IMR-90 (cell line): Measurements from ENCODE around the gene GABPA. TPM values are rescaled to one million over a fixed set of nuclear protein-coding genes. Genes with fewer than 3 reads are reported as not detected.

Experiments
- ATAC-seq: fragments of 200-7000 bp; cut with Tn5 transposase; 2 replicates; pipeline ENCODE4 v1.9.1; 2020; ENCODE audit warnings: low read depth, mild to moderate bottlenecking, moderate library complexity
- BruUV-seq: library from RNA; stranded (reverse); fragments of 400-500 nt; replicated peaks from 2 replicates; lab custom pipeline; 2021; lab: Mats Ljungman, UMichigan
- CTCF ChIA-PET: fragments of 300-600 bp; formaldehyde crosslinking; extraction: SDS; loops from one replicate; lab custom pipeline; 2021; ENCODE audit warnings: antibody characterized with exemption; lab: Yijun Ruan, JAX
- POLR2A ChIA-PET: fragments of 300-600 bp; sonication (Branson Sonifier 250); formaldehyde crosslinking; loops from one replicate; lab custom pipeline; 2022; ENCODE audit warnings: antibody characterized with exemption; ENCODE audit not compliant: unreplicated experiment; lab: Charles Lee
- DNase-seq: peaks from one replicate; pipeline ENCODE4 v3.0.0; 2013
- H2AFZ ChIP-seq: replicated peaks from 2 replicates; pipeline ENCODE3; 2013; ENCODE audit warnings: low read length, mild to moderate bottlenecking; ENCODE audit not compliant: poor library complexity
- H2AK5ac ChIP-seq: 2 replicates; pipeline ENCODE4 v1.6.1; 2013; ENCODE audit warnings: low read depth, low read length, inconsistent platforms
- H2AK9ac ChIP-seq: replicated peaks from 2 replicates; pipeline ENCODE3; 2013; ENCODE audit warnings: mild to moderate bottlenecking, low read depth, low read length, moderate library complexity; ENCODE audit not compliant: poor library complexity
- H2BK120ac ChIP-seq: 2 replicates; pipeline ENCODE4 v1.6.1; 2013; ENCODE audit warnings: low read depth, low read length, inconsistent platforms
- H2BK15ac ChIP-seq: 3 replicates; pipeline ENCODE4 v1.6.1; 2013; ENCODE audit warnings: low read depth, low read length, inconsistent platforms
- H2BK20ac ChIP-seq: 2 replicates; pipeline ENCODE4 v1.6.1; 2013; ENCODE audit warnings: low read depth, mild to moderate bottlenecking, inconsistent platforms, low read length, moderate library complexity
- H2BK5ac ChIP-seq: 2 replicates; pipeline ENCODE4 v1.6.1; 2013; ENCODE audit warnings: mild to moderate bottlenecking, low read depth, low read length, inconsistent platforms; ENCODE audit not compliant: poor library complexity, severe bottlenecking
- H3K14ac ChIP-seq: replicated peaks from 2 replicates; pipeline ENCODE4 v1.6.1; 2013; ENCODE audit warnings: low read depth, low read length, inconsistent platforms
- H3K18ac ChIP-seq: 2 replicates; pipeline ENCODE4 v1.6.1; 2013; ENCODE audit warnings: low read depth, low read length, control low read depth
- H3K23ac ChIP-seq: 2 replicates; pipeline ENCODE4 v1.6.1; 2013; ENCODE audit warnings: low read depth, low read length, inconsistent platforms
- H3K27ac ChIP-seq: 2 replicates; pipeline ENCODE4 v1.5.1; 2013; ENCODE audit warnings: mild to moderate bottlenecking, control low read depth, low read length; ENCODE audit not compliant: insufficient read depth
- H3K27me3 ChIP-seq: 2 replicates; pipeline ENCODE4 v1.6.1; 2013; ENCODE audit warnings: low read length; ENCODE audit not compliant: control insufficient read depth, insufficient read depth
- H3K36me3 ChIP-seq: 2 replicates; pipeline ENCODE4 v1.6.1; 2013; ENCODE audit warnings: low read length, mixed read lengths; ENCODE audit not compliant: control insufficient read depth, insufficient read depth
- H3K4ac ChIP-seq: 2 replicates; pipeline ENCODE4 v1.6.1; 2013; ENCODE audit warnings: low read depth, low read length, inconsistent platforms
- H3K4me1 ChIP-seq: 2 replicates; pipeline ENCODE4 v1.6.1; 2013; ENCODE audit warnings: low read length, mixed read lengths; ENCODE audit not compliant: control insufficient read depth, insufficient read depth
- H3K4me2 ChIP-seq: 2 replicates; pipeline ENCODE4 v1.6.1; 2013; ENCODE audit warnings: low read depth, mild to moderate bottlenecking, control low read depth, low read length, moderate library complexity
- H3K4me3 ChIP-seq: 2 replicates; pipeline ENCODE4 v1.5.1; 2013; ENCODE audit warnings: low read depth, mild to moderate bottlenecking, control low read depth, low read length, moderate library complexity; ENCODE audit not compliant: insufficient read depth
- H3K56ac ChIP-seq: 2 replicates; pipeline ENCODE4 v1.6.1; 2013; ENCODE audit warnings: low read length, inconsistent platforms; ENCODE audit not compliant: insufficient read depth; ENCODE audit errors: extremely low read depth
- H3K79me1 ChIP-seq, 2 experiments: 2 replicates each; pipeline ENCODE4 v1.6.1; 2013; ENCODE audit warnings: low read length in 2 of 2, inconsistent platforms in 1 of 2, low read depth in 1 of 2
- H3K9ac ChIP-seq: 2 replicates; pipeline ENCODE4 v1.6.1; 2013; ENCODE audit warnings: low read depth, low read length, control low read depth
- H3K9me1 ChIP-seq: 2 replicates; pipeline ENCODE4 v1.6.1; 2013; ENCODE audit warnings: low read length, inconsistent platforms; ENCODE audit not compliant: insufficient read depth
- H3K9me3 ChIP-seq: 2 replicates; pipeline ENCODE4 v1.6.1; 2013; ENCODE audit warnings: low read length; ENCODE audit not compliant: control insufficient read depth, insufficient read depth
- H4K20me1 ChIP-seq: 2 replicates; pipeline ENCODE4 v1.6.1; 2013; ENCODE audit warnings: low read length, inconsistent platforms; ENCODE audit not compliant: insufficient read depth
- H4K5ac ChIP-seq: 2 replicates; pipeline ENCODE4 v1.6.1; 2013; ENCODE audit warnings: mild to moderate bottlenecking, low read depth, low read length, control low read depth
- H4K8ac ChIP-seq, 2 experiments: 2 replicates each; pipeline ENCODE4 v1.6.1; 2013; ENCODE audit warnings: low read depth in 2 of 2, low read length in 2 of 2, control low read depth in 1 of 2, inconsistent platforms in 1 of 2
- H4K91ac ChIP-seq: 2 replicates; pipeline ENCODE4 v1.6.1; 2013; ENCODE audit warnings: low read depth, low read length, inconsistent platforms; ENCODE audit not compliant: insufficient read depth
- BHLHE40 ChIP-seq: fragments of 150-350 bp; IDR thresholded peaks from 2 replicates; pipeline ENCODE4 v1.6.1; 2016; ENCODE audit warnings: mild to moderate bottlenecking, low read depth, low read length
- CEBPB ChIP-seq: IDR thresholded peaks from 2 replicates; pipeline ENCODE4 v1.6.1; 2012; ENCODE audit warnings: low read depth, low read length, improper control_type of control experiment
- CHD1 ChIP-seq: IDR thresholded peaks from 2 replicates; pipeline ENCODE4 v1.6.1; 2012; ENCODE audit warnings: low read depth, low read length, improper control_type of control experiment
- CTCF ChIP-seq: conservative IDR thresholded peaks from 2 replicates; pipeline ENCODE4 v1.5.1; 2012; ENCODE audit warnings: mild to moderate bottlenecking, low read depth, low read length, improper control_type of control experiment
- FOS ChIP-seq: fragments of 150-350 bp; IDR thresholded peaks from 2 replicates; pipeline ENCODE4 v1.6.1; 2016; ENCODE audit warnings: low read depth, low read length
- MAFK ChIP-seq: IDR thresholded peaks from 2 replicates; pipeline ENCODE4 v1.6.1; 2012; ENCODE audit warnings: low read depth, low read length, improper control_type of control experiment
- MXI1 ChIP-seq: IDR thresholded peaks from 2 replicates; pipeline ENCODE4 v1.6.1; 2012; ENCODE audit warnings: low read depth, mild to moderate bottlenecking, low read length, moderate library complexity, borderline replicate concordance
- POLR2A ChIP-seq: IDR thresholded peaks from 2 replicates; pipeline ENCODE4 v1.6.1; 2012; ENCODE audit warnings: mild to moderate bottlenecking, low read depth, low read length
- RCOR1 ChIP-seq: IDR thresholded peaks from 2 replicates; pipeline ENCODE4 v1.6.1; 2012; ENCODE audit warnings: mild to moderate bottlenecking, low read length, improper control_type of control experiment; ENCODE audit not compliant: insufficient replicate concordance
- RFX5 ChIP-seq: IDR thresholded peaks from 2 replicates; pipeline ENCODE4 v1.8.0; 2012; ENCODE audit warnings: low read depth, mild to moderate bottlenecking, low read length, moderate library complexity
- USF2 ChIP-seq: fragments of 150-350 bp; IDR thresholded peaks from 2 replicates; pipeline ENCODE4 v1.6.1; 2017; ENCODE audit warnings: mild to moderate bottlenecking, antibody characterized with exemption, low read length, low read depth
- WGBS, 2 experiments: methylation state at CpG; one replicate each; pipeline versions ENCODE4 v1.1.5 to v1.1.7; 2013; ENCODE audit warnings: missing lambda C conversion rate in 2 of 2; ENCODE audit not compliant: insufficient read length in 1 of 2; ENCODE audit errors: extremely low coverage in 2 of 2; 5-methylcytosine and 5-hydroxymethylcytosine counted together
- dilution Hi-C: fragments of 300-500 bp; cut with HindIII; formaldehyde crosslinking; loops from one replicate; pipeline ENCODE4 v1.14.3; 2018; ENCODE audit warnings: low sequenced_read_pairs; ENCODE audit not compliant: unreplicated experiment
- in situ Hi-C: fragments of 300-500 bp; cut with MboI; formaldehyde crosslinking; loops from 3 replicates; pipeline ENCODE4 v1.14.3; 2019; ENCODE audit warnings: low sequenced_read_pairs, inconsistent platforms, mixed read lengths
- intact Hi-C: fragments of 100-400 bp; cut with micrococcal nuclease; formaldehyde crosslinking; loops from 2 replicates; pipeline ENCODE4 v1.10.0; 2022
- polyA plus RNA-seq, 3 experiments: library from polyadenylated mRNA; depleted of rRNA; stranded (reverse); fragments of >200 nt; gene quantifications; 2 replicates each; pipeline ENCODE4 v1.2.3, GENCODE V29; 2012; ENCODE audit warnings: low replicate concordance in 1 of 3
- total RNA-seq: library from RNA; depleted of rRNA; stranded (reverse); fragments of >200 nt; gene quantifications from 2 replicates; pipeline ENCODE4 v1.2.3, GENCODE V29; 2012
- TF ChIP-seq, protein P1 (sequence below): fragments of 150-350 bp; IDR thresholded peaks from 2 replicates; pipeline ENCODE4 v1.6.1; 2016; ENCODE audit warnings: low read depth, mild to moderate bottlenecking, low read length, moderate library complexity, borderline replicate concordance

GABPA gene
- total and polyA plus RNA-seq, 2 of the 4 experiments (the other 2 are of a cell fraction), result 9.0 to 17.0 TPM

DNA sequence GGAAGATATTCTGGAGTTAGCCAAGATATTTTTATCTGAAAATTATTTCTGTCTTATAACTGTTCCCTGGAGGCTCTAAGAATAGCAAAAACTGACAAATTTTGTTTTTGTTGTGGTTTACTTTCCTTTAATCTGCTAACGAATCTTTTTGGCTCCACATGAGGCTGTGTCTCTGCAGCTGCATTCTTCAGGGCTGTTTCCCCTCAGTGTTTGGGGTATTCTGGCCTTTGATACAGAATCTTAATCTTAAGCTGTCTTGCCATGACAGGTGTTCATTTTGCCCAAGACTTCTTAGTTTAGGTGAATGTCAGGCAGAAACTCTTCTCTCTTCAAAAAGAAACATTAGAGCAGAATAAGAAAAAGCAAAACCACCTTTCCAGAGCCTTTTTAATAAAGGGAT lies 83.8 kb downstream of the GABPA start:
- WGBS, 2 experiments, result 17% methylated on average over 1 of the region's 1 CpG; no CpG with 5 or more reads in 1 of the 2 experiments
- Histone ChIP-seq H4K91ac (no peak overlapping the region), H3K4me1 (no peaks in the 10 kb centered on the region), H2AK9ac (no peak overlapping the region), H3K14ac (no peak overlapping the region), H2AFZ (no peak overlapping the region), H2BK120ac (no peak overlapping the region), H3K4me2 (no peak overlapping the region), H3K56ac (no peak overlapping the region), H3K36me3 (no peaks in the 10 kb centered on the region), H2BK20ac (no peak overlapping the region), H2BK15ac (no peak overlapping the region), H2BK5ac (no peak overlapping the region), H3K27ac (no peak overlapping the region), H3K27me3 (peaks cover 3% of the 10 kb centered on the region), H3K4me3 (no peak overlapping the region), H4K8ac (no peak overlapping the region), H3K4ac (no peak overlapping the region), H3K9ac (no peak overlapping the region), H3K23ac (no peak overlapping the region), H4K5ac (no peak overlapping the region), H4K20me1 (no peaks in the 10 kb centered on the region), H3K18ac (no peak overlapping the region), H3K9me3 (no peaks in the 10 kb centered on the region), H2AK5ac (no peak overlapping the region), H3K79me1 (no peaks in the 10 kb centered on the region), H3K9me1 (no peaks in the 10 kb centered on the region)
- no peak for ATAC-seq
- TF ChIP-seq CTCF (no peak), CEBPB (no peak), POLR2A (no peak), USF2 (no peak), BHLHE40 (no peak), MXI1 (no peak), RFX5 (no peak), FOS (no peak), RCOR1 (no peak), MAFK (no peak), CHD1 (no peak)
- TF ChIP-seq, protein P1, sequence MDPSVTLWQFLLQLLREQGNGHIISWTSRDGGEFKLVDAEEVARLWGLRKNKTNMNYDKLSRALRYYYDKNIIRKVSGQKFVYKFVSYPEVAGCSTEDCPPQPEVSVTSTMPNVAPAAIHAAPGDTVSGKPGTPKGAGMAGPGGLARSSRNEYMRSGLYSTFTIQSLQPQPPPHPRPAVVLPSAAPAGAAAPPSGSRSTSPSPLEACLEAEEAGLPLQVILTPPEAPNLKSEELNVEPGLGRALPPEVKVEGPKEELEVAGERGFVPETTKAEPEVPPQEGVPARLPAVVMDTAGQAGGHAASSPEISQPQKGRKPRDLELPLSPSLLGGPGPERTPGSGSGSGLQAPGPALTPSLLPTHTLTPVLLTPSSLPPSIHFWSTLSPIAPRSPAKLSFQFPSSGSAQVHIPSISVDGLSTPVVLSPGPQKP, result no peak
- dilution Hi-C loops, result no loop called here
- ChIA-PET CTCF (no interaction called here), POLR2A (no interaction called here)
- in situ Hi-C loops, result no loop called here
- no TSS peak for BruUV-seq
- no peak for DNase-seq
- intact Hi-C loops, result no loop called here
